Natural killer cell (primary cell): Measurements from ENCODE around the gene NUDT15. TPM values are rescaled to one million over a fixed set of nuclear protein-coding genes. Genes with fewer than 3 reads are reported as not detected.

ENCODE experiments used
- ATAC-seq, 3 donors: fragments of 150-1000 bp in 2 of 3; fragments of 200-7000 bp in 1 of 3; cut with Tn5 transposase; 1 replicate in 1 of 3; 2 replicates in 2 of 3; pipeline ENCODE4 v1.10.0; 2021; ENCODE audit warnings: mild to moderate bottlenecking in 2 of 3, moderate library complexity in 2 of 3
- DNase-seq, 2 donors: peaks; one replicate each; pipeline versions ENCODE4 v3.0.0 to v3.0.0-alpha.2; 2013 to 2021; ENCODE audit warnings: mixed read lengths in 1 of 2
- H3K27ac ChIP-seq: one replicate; pipeline ENCODE4 v1.5.1; 2013; ENCODE audit warnings: mild to moderate bottlenecking, low read length
- H3K27me3 ChIP-seq: one replicate; pipeline ENCODE4 v1.6.1; 2013; ENCODE audit warnings: low read length; ENCODE audit not compliant: control insufficient read depth, insufficient read depth
- H3K36me3 ChIP-seq: one replicate; pipeline ENCODE4 v1.6.1; 2013; ENCODE audit warnings: low read length; ENCODE audit not compliant: control insufficient read depth, insufficient read depth
- H3K4me1 ChIP-seq: one replicate; pipeline ENCODE4 v1.6.1; 2013; ENCODE audit warnings: low read length; ENCODE audit not compliant: control insufficient read depth, insufficient read depth
- H3K4me3 ChIP-seq: one replicate; pipeline ENCODE4 v1.5.1; 2013; ENCODE audit warnings: low read length
- H3K9me3 ChIP-seq: one replicate; pipeline ENCODE4 v1.6.1; 2013; ENCODE audit warnings: low read length; ENCODE audit not compliant: control insufficient read depth, insufficient read depth
- H3K27ac Mint-ChIP-seq, 2 donors: one replicate each; pipeline ENCODE4 v1.8.0; 2022; ENCODE audit warnings: mild to moderate bottlenecking in 2 of 2, mixed read lengths in 2 of 2, moderate library complexity in 1 of 2
- H3K27me3 Mint-ChIP-seq, 2 donors: one replicate each; pipeline ENCODE4 v1.8.0; 2022; ENCODE audit warnings: low read depth in 2 of 2, mixed read lengths in 2 of 2
- H3K36me3 Mint-ChIP-seq: one replicate; pipeline ENCODE4 v1.8.0; 2022; ENCODE audit warnings: mixed read lengths
- H3K4me1 Mint-ChIP-seq, 2 donors: one replicate each; pipeline ENCODE4 v1.8.0; 2022; ENCODE audit warnings: mixed read lengths in 2 of 2
- H3K4me3 Mint-ChIP-seq: one replicate; pipeline ENCODE4 v1.8.0; 2022; ENCODE audit warnings: mild to moderate bottlenecking, moderate library complexity, mixed read lengths
- H3K9me3 Mint-ChIP-seq, 2 donors: one replicate each; pipeline ENCODE4 v1.8.0; 2022; ENCODE audit warnings: mixed read lengths in 2 of 2
- WGBS: methylation state at CpG from one replicate; pipeline ENCODE4 v1.1.7; 2013; ENCODE audit warnings: missing lambda C conversion rate; ENCODE audit not compliant: insufficient coverage; 5-methylcytosine and 5-hydroxymethylcytosine counted together
- intact Hi-C: fragments of 100-400 bp; cut with micrococcal nuclease; formaldehyde crosslinking; loops from one replicate; pipeline ENCODE4 v1.14.2; 2022
- total RNA-seq, 4 donors: library from RNA; stranded (reverse); fragments of 120-200 nt in 1 of 4; gene quantifications; one replicate each; pipeline versions ENCODE4 v1.2.3 to v1.2.4, GENCODE V29; 2013 to 2022
- TF ChIP-seq, protein P1 (sequence below): fragments of 200-600 bp; IDR thresholded peaks from one replicate; pipeline ENCODE4 v1.8.0; 2022; ENCODE audit warnings: antibody characterized with exemption

The NUDT15 gene
- total RNA-seq, 3 donors from 2014 or later (not counting 1 experiment from before 2014, with no cell fraction given), result 6.4 to 7.5 (median 6.5) TPM

DNA sequence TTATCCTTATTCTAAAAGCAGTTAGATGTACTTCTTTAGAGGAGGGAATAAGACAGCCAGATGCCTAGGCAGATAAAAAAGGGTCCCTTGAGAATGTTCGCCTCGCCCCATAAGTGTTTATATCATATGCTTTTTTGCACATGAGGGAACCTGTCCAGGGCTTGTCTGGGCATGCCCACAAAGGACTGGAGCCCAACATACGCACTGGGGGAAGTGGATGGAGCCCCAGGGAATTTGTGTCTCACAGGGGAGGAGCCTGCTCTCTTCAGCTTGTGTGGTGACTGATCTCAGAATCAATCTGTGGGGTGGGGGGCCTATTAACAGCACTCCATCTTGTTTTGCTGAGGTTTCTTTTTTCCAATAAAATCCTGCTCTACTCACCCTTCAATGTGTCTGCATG lies 34.8 kb downstream of the NUDT15 start:
- no peaks in the 10 kb centered on the region for H3K4me1 Mint-ChIP-seq
- TF ChIP-seq, protein P1, sequence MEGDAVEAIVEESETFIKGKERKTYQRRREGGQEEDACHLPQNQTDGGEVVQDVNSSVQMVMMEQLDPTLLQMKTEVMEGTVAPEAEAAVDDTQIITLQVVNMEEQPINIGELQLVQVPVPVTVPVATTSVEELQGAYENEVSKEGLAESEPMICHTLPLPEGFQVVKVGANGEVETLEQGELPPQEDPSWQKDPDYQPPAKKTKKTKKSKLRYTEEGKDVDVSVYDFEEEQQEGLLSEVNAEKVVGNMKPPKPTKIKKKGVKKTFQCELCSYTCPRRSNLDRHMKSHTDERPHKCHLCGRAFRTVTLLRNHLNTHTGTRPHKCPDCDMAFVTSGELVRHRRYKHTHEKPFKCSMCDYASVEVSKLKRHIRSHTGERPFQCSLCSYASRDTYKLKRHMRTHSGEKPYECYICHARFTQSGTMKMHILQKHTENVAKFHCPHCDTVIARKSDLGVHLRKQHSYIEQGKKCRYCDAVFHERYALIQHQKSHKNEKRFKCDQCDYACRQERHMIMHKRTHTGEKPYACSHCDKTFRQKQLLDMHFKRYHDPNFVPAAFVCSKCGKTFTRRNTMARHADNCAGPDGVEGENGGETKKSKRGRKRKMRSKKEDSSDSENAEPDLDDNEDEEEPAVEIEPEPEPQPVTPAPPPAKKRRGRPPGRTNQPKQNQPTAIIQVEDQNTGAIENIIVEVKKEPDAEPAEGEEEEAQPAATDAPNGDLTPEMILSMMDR, result no peak
- DNase-seq (no peak), ATAC-seq (no peak)
- H3K9me3 Mint-ChIP-seq, result peaks cover 0 to 14% of the 10 kb centered on the region in 2 donors
- H3K4me3 Mint-ChIP-seq, result no peak overlapping the region
- H3K36me3 Mint-ChIP-seq, result peaks cover 50% of the 10 kb centered on the region
- peaks cover 31% of the 10 kb centered on the region for H3K9me3 ChIP-seq
- no peaks in the 10 kb centered on the region for H3K27me3 Mint-ChIP-seq
- H3K4me3 ChIP-seq, result no peak overlapping the region
- H3K27me3 ChIP-seq, result no peaks in the 10 kb centered on the region
- intact Hi-C loops, result no loop called here
- no peaks in the 10 kb centered on the region for H3K4me1 ChIP-seq
- 85% methylated on average over 3 of the region's 3 CpGs for WGBS
- peaks cover 79% of the 10 kb centered on the region for H3K36me3 ChIP-seq
- H3K27ac Mint-ChIP-seq, result no peak overlapping the region
- H3K27ac ChIP-seq, result no peak overlapping the region

DNA sequence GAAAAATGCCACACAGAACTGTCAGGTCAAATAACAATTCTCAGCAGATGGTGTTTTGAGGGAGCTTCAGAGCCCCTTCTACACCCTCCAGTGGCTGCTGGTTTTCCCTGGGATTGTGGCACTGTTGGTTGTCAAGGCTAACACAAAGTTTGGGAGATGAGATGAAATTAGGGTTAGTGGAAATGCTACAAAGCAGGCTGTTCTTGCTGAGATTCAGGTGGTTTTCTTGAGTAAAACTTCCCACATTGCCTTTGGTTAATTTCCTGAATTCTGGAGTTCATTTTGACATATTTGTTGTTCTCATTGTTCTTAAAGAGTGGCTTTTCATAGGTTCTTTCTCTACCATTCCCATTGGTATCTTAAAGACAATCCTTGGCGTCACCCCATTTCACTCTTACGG lies 35.3 kb downstream of the NUDT15 start:
- TF ChIP-seq, protein P1, result no peak
- peaks cover 27% of the 10 kb centered on the region for H3K9me3 ChIP-seq
- peaks cover 76% of the 10 kb centered on the region for H3K36me3 ChIP-seq
- H3K27ac ChIP-seq, result no peak overlapping the region
- Mint-ChIP-seq H3K9me3 (peaks cover 0 to 14% of the 10 kb centered on the region in 2 donors), H3K4me1 (no peaks in the 10 kb centered on the region), H3K27me3 (no peaks in the 10 kb centered on the region), H3K4me3 (no peak overlapping the region), H3K36me3 (peaks cover 45% of the 10 kb centered on the region), H3K27ac (no peak overlapping the region)
- intact Hi-C loops, result no loop called here
- H3K27me3 ChIP-seq, result no peaks in the 10 kb centered on the region
- H3K4me3 ChIP-seq, result no peak overlapping the region
- no peaks in the 10 kb centered on the region for H3K4me1 ChIP-seq
- no peak for ATAC-seq
- WGBS, result 98% methylated on average over 2 of the region's 2 CpGs
- DNase-seq, result no peak

DNA sequence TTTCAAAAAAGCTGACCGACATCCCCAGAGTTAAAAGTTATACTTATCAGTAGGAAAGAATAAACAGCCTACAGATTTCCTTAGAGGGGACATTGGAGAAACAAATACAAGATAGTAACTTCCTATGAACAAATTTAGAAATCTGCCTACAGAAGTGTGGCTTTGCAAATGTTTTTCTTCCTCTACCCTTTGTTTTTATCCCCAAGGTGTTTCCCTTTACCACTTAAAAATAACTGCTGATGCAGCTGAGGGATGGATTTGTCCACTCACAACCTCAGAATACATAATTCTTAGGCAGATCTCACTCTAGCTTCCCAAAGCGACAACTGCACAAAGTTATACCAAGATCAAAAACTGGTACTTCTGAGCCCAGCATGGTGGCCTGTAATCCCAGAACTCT lies 36.5 kb downstream of the NUDT15 start:
- intact Hi-C loops, result no loop called here
- peaks cover 34% of the 10 kb centered on the region for H3K36me3 Mint-ChIP-seq
- DNase-seq (no peak), ATAC-seq (no peak)
- TF ChIP-seq, protein P1, result no peak
- Histone ChIP-seq H3K27ac (no peak overlapping the region), H3K4me1 (no peaks in the 10 kb centered on the region), H3K27me3 (no peaks in the 10 kb centered on the region), H3K36me3 (peaks cover 82% of the 10 kb centered on the region), H3K4me3 (no peak overlapping the region), H3K9me3 (peaks cover 24% of the 10 kb centered on the region)
- H3K4me1 Mint-ChIP-seq, result no peaks in the 10 kb centered on the region
- no peak overlapping the region for H3K27ac Mint-ChIP-seq
- H3K9me3 Mint-ChIP-seq, result peaks cover 0 to 7% of the 10 kb centered on the region in 2 donors
- H3K27me3 Mint-ChIP-seq, result no peaks in the 10 kb centered on the region
- WGBS, result 100% methylated on average over 1 of the region's 2 CpGs
- no peak overlapping the region for H3K4me3 Mint-ChIP-seq

DNA sequence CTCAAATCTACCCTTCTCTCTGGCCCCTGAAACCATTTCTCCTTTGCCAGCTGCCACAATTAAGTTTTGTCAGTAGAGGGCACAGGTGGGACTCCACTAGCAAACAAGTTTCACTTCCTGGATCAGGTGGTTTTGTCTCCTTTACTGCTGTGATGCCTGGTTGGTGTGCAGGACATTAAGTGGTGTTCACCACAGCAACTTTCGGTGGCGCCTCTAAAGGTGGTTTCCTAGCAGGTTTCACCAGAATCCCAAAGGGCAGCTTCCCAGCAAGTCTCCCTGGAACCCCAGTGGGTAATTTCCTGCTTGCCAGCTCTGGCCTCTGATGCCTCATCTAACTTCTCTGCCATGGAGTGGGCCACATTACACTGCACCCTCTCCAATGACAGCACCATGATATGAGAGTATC lies 40.7 kb downstream of the NUDT15 start:
- no peaks in the 10 kb centered on the region for H3K27me3 Mint-ChIP-seq
- TF ChIP-seq, protein P1, result no peak
- no peaks in the 10 kb centered on the region for H3K4me1 ChIP-seq
- intact Hi-C loops, result no loop called here
- no peaks in the 10 kb centered on the region for H3K27me3 ChIP-seq
- DNase-seq (peak in 1 of 2 donors; percentile 49), ATAC-seq (peak; percentile 46 to 58 (median 50))
- WGBS, result 26% methylated on average over 2 of the region's 2 CpGs
- H3K9me3 ChIP-seq, result no peaks in the 10 kb centered on the region
- peaks cover 0 to 4% of the 10 kb centered on the region in 2 donors for H3K4me1 Mint-ChIP-seq
- no peak overlapping the region for H3K27ac Mint-ChIP-seq
- no peak overlapping the region for H3K4me3 ChIP-seq
- no peaks in the 10 kb centered on the region for H3K9me3 Mint-ChIP-seq
- no peak overlapping the region for H3K27ac ChIP-seq
- H3K36me3 ChIP-seq, result peaks cover 87% of the 10 kb centered on the region
- H3K36me3 Mint-ChIP-seq, result peaks cover 28% of the 10 kb centered on the region
- no peak overlapping the region for H3K4me3 Mint-ChIP-seq
